ENCODE measurements around the gene CEP290. TPM values are rescaled to one million over a fixed set of nuclear protein-coding genes. Genes with fewer than 3 reads are reported as not detected.

Gene CEP290
- total and polyA plus RNA-seq, 2 experiments from 2014 or later: 17.3 to 25.7 TPM

DNA sequence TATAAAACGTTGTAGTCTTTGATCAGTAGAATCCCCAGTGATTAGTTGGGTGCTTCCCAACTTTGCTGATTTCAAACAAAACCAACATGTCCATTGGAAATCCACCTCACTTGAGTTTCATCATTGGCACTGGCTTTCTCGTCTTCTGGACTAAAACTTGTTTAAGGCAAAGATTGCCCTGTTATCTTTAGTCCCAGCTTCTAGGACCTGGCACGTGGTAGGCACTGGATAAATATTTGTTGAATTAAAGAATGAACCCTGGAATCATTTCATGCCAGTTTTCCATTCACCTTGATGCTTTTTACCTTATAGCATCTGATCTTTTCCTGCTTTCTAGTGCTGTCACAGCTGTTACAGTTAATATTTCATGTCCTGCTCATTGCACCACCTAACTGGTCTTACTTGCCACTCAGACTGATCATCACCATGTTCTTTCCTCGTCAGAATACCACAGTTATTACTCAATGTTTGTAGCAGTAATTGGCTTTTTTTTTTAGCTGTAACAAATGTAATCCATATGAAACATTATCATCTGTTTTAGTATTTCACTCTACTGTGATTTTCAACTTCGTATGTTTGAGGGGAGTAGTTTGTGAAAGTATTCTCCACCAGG lies 105.4 kb downstream of the CEP290 start (continued):
- TF ChIP-seq, protein P1, sequence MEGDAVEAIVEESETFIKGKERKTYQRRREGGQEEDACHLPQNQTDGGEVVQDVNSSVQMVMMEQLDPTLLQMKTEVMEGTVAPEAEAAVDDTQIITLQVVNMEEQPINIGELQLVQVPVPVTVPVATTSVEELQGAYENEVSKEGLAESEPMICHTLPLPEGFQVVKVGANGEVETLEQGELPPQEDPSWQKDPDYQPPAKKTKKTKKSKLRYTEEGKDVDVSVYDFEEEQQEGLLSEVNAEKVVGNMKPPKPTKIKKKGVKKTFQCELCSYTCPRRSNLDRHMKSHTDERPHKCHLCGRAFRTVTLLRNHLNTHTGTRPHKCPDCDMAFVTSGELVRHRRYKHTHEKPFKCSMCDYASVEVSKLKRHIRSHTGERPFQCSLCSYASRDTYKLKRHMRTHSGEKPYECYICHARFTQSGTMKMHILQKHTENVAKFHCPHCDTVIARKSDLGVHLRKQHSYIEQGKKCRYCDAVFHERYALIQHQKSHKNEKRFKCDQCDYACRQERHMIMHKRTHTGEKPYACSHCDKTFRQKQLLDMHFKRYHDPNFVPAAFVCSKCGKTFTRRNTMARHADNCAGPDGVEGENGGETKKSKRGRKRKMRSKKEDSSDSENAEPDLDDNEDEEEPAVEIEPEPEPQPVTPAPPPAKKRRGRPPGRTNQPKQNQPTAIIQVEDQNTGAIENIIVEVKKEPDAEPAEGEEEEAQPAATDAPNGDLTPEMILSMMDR (conservative IDR thresholded peaks at IDR 0.05; ENCODE audit: low read depth in 2 of 2): no peak
- no peak for TF ChIP-seq EZH2 (IDR thresholded peaks at IDR 0.05; ENCODE audit: low read depth, unreplicated experiment)
- no peak for TF ChIP-seq ZNF114 (CRISPR knock-in tag; IDR thresholded peaks at IDR 0.05)
- TF ChIP-seq, protein P2, sequence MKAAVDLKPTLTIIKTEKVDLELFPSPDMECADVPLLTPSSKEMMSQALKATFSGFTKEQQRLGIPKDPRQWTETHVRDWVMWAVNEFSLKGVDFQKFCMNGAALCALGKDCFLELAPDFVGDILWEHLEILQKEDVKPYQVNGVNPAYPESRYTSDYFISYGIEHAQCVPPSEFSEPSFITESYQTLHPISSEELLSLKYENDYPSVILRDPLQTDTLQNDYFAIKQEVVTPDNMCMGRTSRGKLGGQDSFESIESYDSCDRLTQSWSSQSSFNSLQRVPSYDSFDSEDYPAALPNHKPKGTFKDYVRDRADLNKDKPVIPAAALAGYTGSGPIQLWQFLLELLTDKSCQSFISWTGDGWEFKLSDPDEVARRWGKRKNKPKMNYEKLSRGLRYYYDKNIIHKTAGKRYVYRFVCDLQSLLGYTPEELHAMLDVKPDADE (IDR thresholded peaks at IDR 0.05): no peak
- TF ChIP-seq EZH2phosphoT487 (IDR thresholded peaks at IDR 0.05; ENCODE audit: unreplicated experiment): no peak
- TF ChIP-seq ZNF331 (CRISPR knock-in tag; IDR thresholded peaks at IDR 0.05; ENCODE audit: low read depth): no peak
- no peak for TF ChIP-seq CREB1 (CRISPR knock-in tag; IDR thresholded peaks at IDR 0.05; ENCODE audit: low read depth)
- no peak for TF ChIP-seq STAT1 (IDR thresholded peaks at IDR 0.05; ENCODE audit: unreplicated experiment)

DNA sequence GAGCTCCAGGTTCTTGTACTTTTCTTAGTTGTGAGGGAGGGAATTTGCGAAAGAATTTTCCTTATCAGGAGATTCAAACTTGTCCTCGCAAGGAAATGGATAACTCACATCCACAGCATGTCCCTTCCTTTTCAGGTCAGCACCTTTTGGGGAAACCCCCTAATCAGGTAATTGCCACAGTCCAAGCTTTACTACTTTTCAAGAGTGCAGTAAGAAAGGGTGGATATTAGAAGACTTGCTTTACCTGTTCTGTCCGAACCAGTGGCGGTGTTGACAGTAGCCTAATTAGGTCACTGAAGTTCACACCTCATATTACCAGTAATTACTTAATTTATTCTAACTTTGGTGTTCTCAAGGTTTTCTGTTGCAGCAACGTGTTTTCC lies 106.0 kb downstream of the CEP290 start:
- ATAC-seq: peak; percentile 34
- Histone ChIP-seq H3K36me3 (ENCODE audit: insufficient read depth) (no peaks in the 10 kb centered on the region), H2AFZ (peak overlapping the region; percentile 80), H4K20me1 (replicated peaks; ENCODE audit: insufficient read depth) (peaks cover 11% of the 10 kb centered on the region; the same call in 1 of the 2 replicates), H3K4me1 (ENCODE audit: insufficient read depth) (peaks cover 25% of the 10 kb centered on the region), H3K27ac (ENCODE audit: low read depth) (no peak overlapping the region), H3K9me2 (ENCODE audit: insufficient read depth) (no peaks in the 10 kb centered on the region), H3K27me3 (ENCODE audit: insufficient read depth) (no peaks in the 10 kb centered on the region), H3K79me2 (replicated peaks; ENCODE audit: insufficient read depth) (peaks cover 53% of the 10 kb centered on the region), H3K4me3 (peak overlapping the region; percentile 89), H3F3A (replicated peaks; ENCODE audit: low read depth) (no peaks in the 10 kb centered on the region), H3K4me2 (peak overlapping the region; percentile 93)
- no peak overlapping the region; the same call in 1 of the 2 replicates for H3K27ac Mint-ChIP-seq
- peak; percentile 4 for DNase-seq (ENCODE audit: low spot score)
- H3K36me3 Mint-ChIP-seq (ENCODE audit: low read depth): peaks cover 6% of the 10 kb centered on the region; the same call in 1 of the 3 replicates
- no peaks in the 10 kb centered on the region for H3K27me3 Mint-ChIP-seq (ENCODE audit: insufficient read depth, low read depth, poor library complexity)
- peaks cover 32% of the 10 kb centered on the region for H3K4me1 Mint-ChIP-seq
- H3K9me3 Mint-ChIP-seq: peaks cover 14% of the 10 kb centered on the region
- H3K4me3 Mint-ChIP-seq: peak overlapping the region; percentile 97
- TF ChIP-seq EZH2phosphoT487 (IDR thresholded peaks at IDR 0.05; ENCODE audit: unreplicated experiment): no peak
- TF ChIP-seq EZH2 (IDR thresholded peaks at IDR 0.05; ENCODE audit: low read depth, unreplicated experiment): no peak
- no peak for TF ChIP-seq NANOG (IDR thresholded peaks at IDR 0.05; ENCODE audit: borderline replicate concordance)
- TF ChIP-seq JUNB (IDR thresholded peaks at IDR 0.05; ENCODE audit: unreplicated experiment): no peak
- TF ChIP-seq STAT1 (IDR thresholded peaks at IDR 0.05; ENCODE audit: unreplicated experiment): no peak
- no peak for TF ChIP-seq ZNF331 (CRISPR knock-in tag; IDR thresholded peaks at IDR 0.05; ENCODE audit: low read depth)
- TF ChIP-seq CREB1 (CRISPR knock-in tag; IDR thresholded peaks at IDR 0.05; ENCODE audit: low read depth): no peak
- no peak for TF ChIP-seq POLR2AphosphoS5 (IDR thresholded peaks at IDR 0.05; ENCODE audit: low read depth)
- TF ChIP-seq, protein P3, sequence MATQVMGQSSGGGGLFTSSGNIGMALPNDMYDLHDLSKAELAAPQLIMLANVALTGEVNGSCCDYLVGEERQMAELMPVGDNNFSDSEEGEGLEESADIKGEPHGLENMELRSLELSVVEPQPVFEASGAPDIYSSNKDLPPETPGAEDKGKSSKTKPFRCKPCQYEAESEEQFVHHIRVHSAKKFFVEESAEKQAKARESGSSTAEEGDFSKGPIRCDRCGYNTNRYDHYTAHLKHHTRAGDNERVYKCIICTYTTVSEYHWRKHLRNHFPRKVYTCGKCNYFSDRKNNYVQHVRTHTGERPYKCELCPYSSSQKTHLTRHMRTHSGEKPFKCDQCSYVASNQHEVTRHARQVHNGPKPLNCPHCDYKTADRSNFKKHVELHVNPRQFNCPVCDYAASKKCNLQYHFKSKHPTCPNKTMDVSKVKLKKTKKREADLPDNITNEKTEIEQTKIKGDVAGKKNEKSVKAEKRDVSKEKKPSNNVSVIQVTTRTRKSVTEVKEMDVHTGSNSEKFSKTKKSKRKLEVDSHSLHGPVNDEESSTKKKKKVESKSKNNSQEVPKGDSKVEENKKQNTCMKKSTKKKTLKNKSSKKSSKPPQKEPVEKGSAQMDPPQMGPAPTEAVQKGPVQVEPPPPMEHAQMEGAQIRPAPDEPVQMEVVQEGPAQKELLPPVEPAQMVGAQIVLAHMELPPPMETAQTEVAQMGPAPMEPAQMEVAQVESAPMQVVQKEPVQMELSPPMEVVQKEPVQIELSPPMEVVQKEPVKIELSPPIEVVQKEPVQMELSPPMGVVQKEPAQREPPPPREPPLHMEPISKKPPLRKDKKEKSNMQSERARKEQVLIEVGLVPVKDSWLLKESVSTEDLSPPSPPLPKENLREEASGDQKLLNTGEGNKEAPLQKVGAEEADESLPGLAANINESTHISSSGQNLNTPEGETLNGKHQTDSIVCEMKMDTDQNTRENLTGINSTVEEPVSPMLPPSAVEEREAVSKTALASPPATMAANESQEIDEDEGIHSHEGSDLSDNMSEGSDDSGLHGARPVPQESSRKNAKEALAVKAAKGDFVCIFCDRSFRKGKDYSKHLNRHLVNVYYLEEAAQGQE (IDR thresholded peaks at IDR 0.05; ENCODE audit: unreplicated experiment): no peak

Data from GM23338 (cell line).